K562 (cell line): ENCODE measurements around the gene UCKL1. TPM values are rescaled to one million over a fixed set of nuclear protein-coding genes. Genes with fewer than 3 reads are reported as not detected.
A peak's percentile ranks its signal among the peaks of the same experiment; 100 is the strongest.

Experiments used
- ATAC-seq: fragments of 200-7000 bp; cut with Tn5 transposase; 3 replicates; pipeline ENCODE4 v1.9.1; 2020; ENCODE audit warnings: moderate library complexity
- BruUV-seq: library from RNA; stranded (reverse); fragments of 400-500 nt; replicated peaks from 2 replicates; lab custom pipeline; 2021; lab: Mats Ljungman, UMichigan
- CTCF ChIA-PET: fragments of 300-600 bp; formaldehyde crosslinking; extraction: SDS; loops from one replicate; lab custom pipeline; 2021; ENCODE audit warnings: low intra/inter-chr PET ratio; lab: Yijun Ruan, JAX
- POLR2A ChIA-PET: fragments of 300-600, 350-650 bp; sonication (Branson Sonifier 250); formaldehyde crosslinking; extraction: SDS; loops from one replicate; lab custom pipeline; 2021; ENCODE audit warnings: antibody characterized with exemption, inconsistent platforms; lab: Yijun Ruan, JAX
- DNase-seq, 4 experiments: peaks; one replicate each; pipeline versions ENCODE4 v3.0.0 to v3.0.0-alpha.2; 2011 to 2018; ENCODE audit warnings: low spot score in 3 of 4, mixed read lengths in 3 of 4; ENCODE audit errors: extremely low read depth in 1 of 4
- FAIRE-seq: peaks from 2 replicates; lab custom pipeline; 2011; peaks lifted over from hg19 to GRCh38; lab: Jason Lieb, UNC
- H2AFZ ChIP-seq: 2 replicates; pipeline ENCODE4 v1.6.0; 2011; ENCODE audit warnings: low read depth, low read length, control low read depth, inconsistent platforms
- H3K27ac ChIP-seq: fragments of 200-600 bp; 3 replicates; pipeline ENCODE4 v1.8.0; 2011; ENCODE audit warnings: low read depth, mild to moderate bottlenecking, control low read depth, inconsistent platforms, low read length, moderate library complexity, mixed read lengths; ENCODE audit errors: extremely low read depth
- H3K27me3 ChIP-seq, 2 experiments: fragments of 300-600 bp in 1 of 2; 2 replicates in 1 of 2; 3 replicates in 1 of 2; pipeline versions ENCODE4 v1.6.0 to v1.8.0; 2011; ENCODE audit warnings: inconsistent platforms in 2 of 2, low read length in 2 of 2, mild to moderate bottlenecking in 1 of 2, mixed read lengths in 1 of 2, moderate library complexity in 1 of 2; ENCODE audit not compliant: control insufficient read depth in 2 of 2, insufficient read depth in 2 of 2
- H3K36me3 ChIP-seq: fragments of 300-600 bp; 3 replicates; pipeline ENCODE4 v1.8.0; 2011; ENCODE audit warnings: mild to moderate bottlenecking, low read length, inconsistent platforms; ENCODE audit not compliant: control insufficient read depth, insufficient read depth
- H3K4me1 ChIP-seq, 2 experiments: fragments of 200-600 bp in 1 of 2; replicated peaks in 1 of 2; 2 replicates in 1 of 2; 3 replicates in 1 of 2; pipeline versions ENCODE4 v1.5.1 to v1.8.0; 2011; ENCODE audit warnings: inconsistent platforms in 2 of 2, low read length in 2 of 2, mild to moderate bottlenecking in 1 of 2, mixed read lengths in 1 of 2, moderate library complexity in 1 of 2; ENCODE audit not compliant: control insufficient read depth in 2 of 2, insufficient read depth in 2 of 2
- H3K4me2 ChIP-seq: 2 replicates; pipeline ENCODE4 v1.6.1; 2011; ENCODE audit warnings: low read length, control low read depth, inconsistent platforms, mixed read lengths; ENCODE audit not compliant: insufficient read depth
- H3K4me3 ChIP-seq: fragments of 200-600 bp; sonication (generic), shearing (Covaris generic); 2 replicates; pipeline ENCODE4 v1.5.1; 2016; ENCODE audit warnings: control low read depth, inconsistent platforms
- H3K79me2 ChIP-seq: fragments of 200-600 bp; 3 replicates; pipeline ENCODE4 v1.8.0; 2011; ENCODE audit warnings: low read length, inconsistent platforms; ENCODE audit not compliant: control insufficient read depth, insufficient read depth
- H3K9ac ChIP-seq, 2 experiments: 2 replicates each; pipeline versions ENCODE4 v1.6.0 to v1.6.1; 2011; ENCODE audit warnings: low read depth in 2 of 2, low read length in 2 of 2, control low read depth in 1 of 2, inconsistent platforms in 1 of 2, mild to moderate bottlenecking in 1 of 2, mixed read lengths in 1 of 2; ENCODE audit not compliant: insufficient read depth in 1 of 2
- H3K9me1 ChIP-seq: one replicate; pipeline ENCODE4 v1.6.0; 2011; ENCODE audit warnings: inconsistent platforms, mild to moderate bottlenecking, low read length, moderate library complexity; ENCODE audit not compliant: control insufficient read depth, insufficient read depth
- H3K9me3 ChIP-seq: replicated peaks from 2 replicates; pipeline ENCODE4 v1.5.1; 2011; ENCODE audit warnings: low read depth, low read length, inconsistent platforms; ENCODE audit not compliant: control insufficient read depth, insufficient read depth
- H4K20me1 ChIP-seq: replicated peaks from 2 replicates; pipeline ENCODE4 v1.6.1; 2011; ENCODE audit warnings: low read length, inconsistent platforms, mixed read lengths; ENCODE audit not compliant: control insufficient read depth, insufficient read depth
- CAMTA2 ChIP-seq: fragments of 250-450 bp; sonication (Bioruptor Pico); conservative IDR thresholded peaks from 2 replicates; pipeline ENCODE4 v1.5.1; 2022
- CHD2 ChIP-seq: IDR thresholded peaks from 2 replicates; pipeline ENCODE4 v1.6.1; 2011; ENCODE audit warnings: low read depth, low read length
- NR2C1 ChIP-seq, 2 experiments: fragments of 450-650 bp; IDR thresholded peaks; 2 replicates each; pipeline ENCODE4 v1.6.1; 2017; ENCODE audit warnings: mild to moderate bottlenecking in 2 of 2, antibody characterized with exemption in 1 of 2, inconsistent platforms in 1 of 2, missing compliant biosample characterization in 1 of 2, missing genetic modification characterization in 1 of 2
- PURB ChIP-seq: sonication (generic); formaldehyde crosslinking; IDR thresholded peaks from 2 replicates; pipeline ENCODE4 v1.9.0; 2021; ENCODE audit warnings: low read depth, mild to moderate bottlenecking, missing genetic modification reagents
- WGBS: fragments of 100-300 bp; shearing (Covaris generic); methylation state at CpG from one replicate; pipeline ENCODE4 v1.1.6; 2016; ENCODE audit warnings: low coverage, mixed read lengths; ENCODE audit not compliant: insufficient coverage; ENCODE audit errors: missing lambda C conversion rate; 5-methylcytosine and 5-hydroxymethylcytosine counted together
- in situ Hi-C: fragments of 300-500 bp; cut with MboI; formaldehyde crosslinking; loops from 4 replicates; pipeline ENCODE4 v1.15.0; 2018; ENCODE audit warnings: inconsistent platforms, mixed read lengths
- intact Hi-C: fragments of 100-400 bp; cut with micrococcal nuclease; formaldehyde crosslinking; loops from 2 replicates; pipeline ENCODE4 v1.14.2; 2022
- polyA plus RNA-seq, 8 experiments: library from polyadenylated mRNA; depleted of rRNA in 4 of 8; stranded (reverse) in 5 of 8; unstranded in 3 of 8; fragments of >200 nt; fragmentation: Nextera tagmentation in 2 of 8; fragmentation: Illumina TruSeq in 1 of 8; extraction: Ambion mirVana in 2 of 8; extraction: Trizol in 1 of 8; gene quantifications; 2 replicates each; pipeline versions ENCODE4 v1.2.1 to v1.2.3, GENCODE V29; 2011 to 2014; ENCODE audit warnings: inconsistent platforms in 1 of 8, missing spikeins in 1 of 8
- total RNA-seq, 7 experiments: library from RNA; depleted of rRNA in 6 of 7; stranded (reverse); fragments of >200 nt in 6 of 7; fragmentation: Illumina TruSeq in 2 of 7; extraction: Trizol in 2 of 7; gene quantifications; 2 replicates each; pipeline versions ENCODE4 v1.2.1 to v1.2.3, GENCODE V29; 2011 to 2021; ENCODE audit warnings: low replicate concordance in 1 of 7
- TF ChIP-seq, protein P1 (sequence below): fragments of 250-450 bp; sonication (Bioruptor Pico); IDR thresholded peaks from 2 replicates; pipeline ENCODE4 v1.9.0; 2021; ENCODE audit warnings: mild to moderate bottlenecking

UCKL1 gene
- total and polyA plus RNA-seq, 9 of the 15 experiments (the other 6 are each of a cell fraction or from before 2014, with no cell fraction given), result 3.1 to 52.8 (median 24.2) TPM

DNA sequence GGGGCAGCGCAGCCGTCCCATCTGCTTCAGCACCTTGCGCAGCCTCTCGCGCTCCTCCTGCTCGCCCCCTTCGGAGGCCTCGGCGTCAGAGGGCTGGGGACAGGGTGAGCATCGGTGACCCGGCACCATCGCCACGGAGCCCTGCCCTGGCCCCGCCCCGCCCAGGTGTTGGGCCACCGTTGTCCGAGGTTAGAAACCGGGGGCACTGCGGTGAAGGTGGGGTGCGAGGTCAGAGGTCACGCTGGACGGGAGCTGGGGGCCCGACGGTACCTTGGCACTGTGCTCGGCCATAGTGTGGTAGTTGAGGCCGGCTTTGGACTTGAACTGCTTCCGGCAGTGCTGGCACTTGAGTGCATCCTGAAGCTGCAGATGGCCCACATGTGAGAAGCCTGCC lies 7.1 kb upstream of the UCKL1 start:
- Histone ChIP-seq H3K36me3 (peaks cover 78% of the 10 kb centered on the region; the same call in 2 of the 3 replicates), H3K4me2 (no peak overlapping the region), H3K9me1 (no peaks in the 10 kb centered on the region), H3K4me3 (no peak overlapping the region), H3K27ac (no peak overlapping the region), H2AFZ (no peak overlapping the region), H3K9ac (no peak overlapping the region), H3K9me3 (no peaks in the 10 kb centered on the region), H3K4me1 (peaks cover 0 to 52% of the 10 kb centered on the region in 2 experiments; a peak in 3 of 5 replicates), H3K79me2 (peaks cover 10% of the 10 kb centered on the region), H3K27me3 (no peaks in the 10 kb centered on the region), H4K20me1 (no peaks in the 10 kb centered on the region)
- TF ChIP-seq CAMTA2 (CRISPR knock-in tag) (no peak), NR2C1 (IDR thresholded peaks at IDR 0.05) (peak; percentile 28; the same call in 1 of the 2 replicates), NR2C1 (tag; IDR thresholded peaks at IDR 0.05) (no peak), PURB (CRISPR knock-in tag) (no peak), CHD2 (no peak)
- TF ChIP-seq, protein P1, sequence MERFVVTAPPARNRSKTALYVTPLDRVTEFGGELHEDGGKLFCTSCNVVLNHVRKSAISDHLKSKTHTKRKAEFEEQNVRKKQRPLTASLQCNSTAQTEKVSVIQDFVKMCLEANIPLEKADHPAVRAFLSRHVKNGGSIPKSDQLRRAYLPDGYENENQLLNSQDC (CRISPR knock-in tag), result no peak
- WGBS, result 97% methylated on average over 18 of the region's 27 CpGs
- in situ Hi-C loops, result no loop called here
- no peak for FAIRE-seq
- intact Hi-C loops, result no loop called here
- ChIA-PET CTCF (no interaction called here), POLR2A (no interaction called here)
- no TSS peak for BruUV-seq
- no peak for DNase-seq
- ATAC-seq, result peak; percentile 12; the same call in 1 of the 3 replicates
